Umbilical cord (tissue), 2 donors: Measurements from ENCODE around the gene TLCD1. TPM values are rescaled to one million over a fixed set of nuclear protein-coding genes. Genes with fewer than 3 reads are reported as not detected.
A peak's percentile ranks its signal among the peaks of the same experiment; 100 is the strongest.

ENCODE experiments used
- DNase-seq: peaks from one replicate; pipeline ENCODE4 v3.0.0-alpha.2; 2015; ENCODE audit warnings: low spot score
- total RNA-seq: library from RNA; depleted of rRNA; stranded (reverse); fragments of >200 nt; gene quantifications from one replicate; pipeline ENCODE4 v1.2.3, GENCODE V29; 2014; ENCODE audit warnings: low replicate concordance; ENCODE audit not compliant: insufficient read depth

The TLCD1 gene
- total RNA-seq, 1 donor from 2014 or later, result 5.1 TPM

GRCh38 chr17:28712705-28713415 is 13.2 kb downstream of the TLCD1 start:
- DNase-seq, result no peak

GRCh38 chr17:28712032-28712704 is 13.9 kb downstream of the TLCD1 start:
- DNase-seq, result peak; percentile 56

GRCh38 chr17:28711723-28712031 is 14.4 kb downstream of the TLCD1 start, which contains the start of gene PROCA1:
PROCA1 (minus strand) TSS chr17:28711888; CDS start chr17:28711660, 228 bp downstream.
- no peak for DNase-seq

DNA sequence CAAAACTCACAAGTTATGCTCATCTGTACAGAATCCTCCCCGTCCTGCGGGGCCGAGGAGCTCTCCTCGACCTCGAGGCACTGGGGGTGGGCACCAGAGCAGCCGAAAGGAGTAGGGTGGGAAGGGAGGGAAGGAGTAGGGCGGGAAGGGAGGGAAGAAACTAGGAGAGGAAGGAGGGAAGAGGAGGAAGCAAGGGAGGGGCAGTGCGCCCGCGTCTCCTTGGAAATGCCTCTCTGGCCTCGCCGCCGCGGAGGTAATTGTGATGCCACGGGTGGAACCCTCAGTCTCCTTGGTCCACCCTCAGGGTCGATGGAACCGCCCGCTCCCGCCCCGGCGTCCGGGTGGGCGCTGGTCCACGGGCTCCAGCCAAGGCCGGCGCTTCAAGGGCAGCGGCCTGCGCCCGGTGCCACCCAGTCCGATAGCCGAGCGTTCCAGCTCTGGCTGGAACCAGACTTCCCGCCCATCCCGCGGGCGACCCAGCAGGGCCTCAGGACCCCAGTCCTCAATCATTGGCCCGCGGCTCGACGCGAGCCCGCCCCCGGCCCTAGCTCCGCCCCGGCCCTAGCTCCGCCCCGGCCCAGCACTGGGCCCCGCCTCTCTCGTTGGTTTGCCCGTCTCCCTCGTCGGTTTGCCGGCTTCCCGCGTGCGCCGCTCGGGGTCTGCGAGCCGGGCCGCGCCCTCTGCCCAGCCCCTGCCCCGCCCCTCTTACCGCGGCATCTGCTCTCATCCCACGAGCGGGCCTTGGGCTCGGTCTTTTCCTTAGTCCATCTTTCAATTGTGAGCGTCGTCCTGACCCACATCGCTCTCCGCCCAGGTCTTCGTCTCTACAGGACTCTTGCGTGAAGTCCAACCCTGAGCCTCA is 14.9 kb downstream of the TLCD1 start:
- peak; percentile 96 for DNase-seq

DNA sequence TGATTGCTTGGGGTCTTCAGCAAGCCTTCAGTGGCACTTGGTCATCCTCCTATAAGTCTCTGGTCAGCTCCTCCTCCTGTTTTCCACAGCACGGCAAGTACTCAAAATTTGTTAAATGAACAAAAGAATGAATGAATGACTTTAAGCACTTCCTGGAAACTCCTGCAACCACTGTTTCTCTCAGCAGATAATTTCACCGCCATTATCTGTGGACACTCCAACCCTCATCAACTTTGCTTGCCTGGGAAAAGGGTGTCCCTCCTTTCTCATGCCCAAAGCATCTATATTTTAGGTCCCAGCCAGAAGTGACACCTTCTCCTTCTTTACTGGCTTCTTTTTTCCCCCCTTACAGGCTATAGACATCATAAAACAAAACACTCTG is 18.7 kb downstream of the TLCD1 start:
- no peak for DNase-seq

- no peak for DNase-seq
These were observed 19.3 kb downstream of the TLCD1 start for GRCh38 chr17:28706471-28707338.

GRCh38 chr17:28705728-28706334 is 20.2 kb downstream of the TLCD1 start:
- DNase-seq, result no peak

GRCh38 chr17:28705074-28705659 is 20.9 kb downstream of the TLCD1 start:
- no peak for DNase-seq

- no peak for DNase-seq
These were observed 21.7 kb downstream of the TLCD1 start for GRCh38 chr17:28704219-28704858.

- no peak for DNase-seq
These were observed 22.3 kb downstream of the TLCD1 start for GRCh38 chr17:28703552-28704218.

- no peak for DNase-seq
These were observed 23.3 kb downstream of the TLCD1 start for GRCh38 chr17:28702752-28703150.

DNA sequence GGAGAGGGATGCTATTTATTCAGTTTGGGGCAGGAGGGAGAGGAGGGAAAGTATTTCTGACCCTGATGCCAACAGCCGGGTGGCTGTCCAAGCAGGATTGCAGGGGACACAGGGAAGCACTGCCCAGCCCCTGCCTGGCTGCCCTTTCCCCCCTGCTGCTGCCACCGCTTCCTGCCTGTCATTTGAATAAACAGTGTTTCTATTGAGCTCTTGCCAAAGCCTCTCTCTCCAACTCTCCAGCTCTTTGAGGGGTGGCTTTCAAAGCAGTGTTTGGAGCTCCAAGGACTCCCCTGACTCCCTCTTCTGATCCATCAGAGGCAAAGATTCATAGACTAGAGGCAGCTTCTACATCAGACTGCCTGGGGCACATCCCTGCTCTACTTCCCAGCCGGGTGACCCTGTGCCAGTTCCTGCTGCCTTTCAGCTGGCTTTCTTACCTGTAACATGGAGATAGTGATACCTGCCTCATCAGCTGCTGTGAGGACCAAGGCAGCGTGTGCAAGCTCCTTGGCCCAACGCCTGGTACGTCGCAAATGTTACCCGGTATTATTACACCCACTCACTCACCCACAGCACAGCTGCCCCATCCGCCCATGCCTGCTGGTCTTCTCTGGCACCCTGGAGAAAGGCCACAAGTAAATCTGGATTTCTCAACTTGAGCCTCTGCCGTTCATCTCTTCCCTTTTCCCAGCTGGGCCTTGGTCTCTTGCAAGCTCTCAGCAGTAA is 23.8 kb downstream of the TLCD1 start:
- no peak for DNase-seq

DNA sequence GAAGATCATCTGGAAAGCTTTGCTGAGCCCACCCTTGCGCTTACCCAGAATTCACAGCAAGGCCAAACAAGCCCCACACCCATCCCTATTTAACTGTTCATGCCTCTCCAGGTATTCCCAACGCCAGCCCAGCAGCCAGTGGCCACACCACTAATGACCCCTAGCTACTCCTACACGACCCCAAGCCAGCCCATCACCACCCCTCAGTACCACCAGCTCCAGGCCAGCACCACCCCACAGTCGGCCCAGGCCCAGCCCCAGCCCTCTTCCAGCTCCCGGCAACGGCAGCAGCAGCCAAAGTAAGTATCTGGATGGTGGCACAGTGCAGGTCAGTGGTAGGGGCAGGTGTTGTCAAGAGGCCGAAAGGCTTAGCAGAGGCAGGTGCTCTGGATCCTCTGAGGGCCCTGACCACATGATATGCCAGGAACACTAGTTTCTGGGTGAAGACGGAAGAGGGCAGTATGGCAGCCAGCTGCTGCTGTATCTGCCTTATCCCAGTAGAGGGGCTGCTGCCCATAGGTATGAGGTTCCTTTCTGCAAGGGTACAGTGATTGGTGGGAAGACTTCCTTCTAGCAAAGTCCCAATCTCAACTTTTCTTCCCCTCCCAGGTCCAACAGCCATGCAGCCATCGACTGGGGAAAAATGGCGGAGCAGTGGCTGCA is 25.1 kb downstream of the TLCD1 start:
- no peak for DNase-seq

- no peak for DNase-seq
These were observed 25.8 kb downstream of the TLCD1 start for GRCh38 chr17:28700278-28700677.

DNA sequence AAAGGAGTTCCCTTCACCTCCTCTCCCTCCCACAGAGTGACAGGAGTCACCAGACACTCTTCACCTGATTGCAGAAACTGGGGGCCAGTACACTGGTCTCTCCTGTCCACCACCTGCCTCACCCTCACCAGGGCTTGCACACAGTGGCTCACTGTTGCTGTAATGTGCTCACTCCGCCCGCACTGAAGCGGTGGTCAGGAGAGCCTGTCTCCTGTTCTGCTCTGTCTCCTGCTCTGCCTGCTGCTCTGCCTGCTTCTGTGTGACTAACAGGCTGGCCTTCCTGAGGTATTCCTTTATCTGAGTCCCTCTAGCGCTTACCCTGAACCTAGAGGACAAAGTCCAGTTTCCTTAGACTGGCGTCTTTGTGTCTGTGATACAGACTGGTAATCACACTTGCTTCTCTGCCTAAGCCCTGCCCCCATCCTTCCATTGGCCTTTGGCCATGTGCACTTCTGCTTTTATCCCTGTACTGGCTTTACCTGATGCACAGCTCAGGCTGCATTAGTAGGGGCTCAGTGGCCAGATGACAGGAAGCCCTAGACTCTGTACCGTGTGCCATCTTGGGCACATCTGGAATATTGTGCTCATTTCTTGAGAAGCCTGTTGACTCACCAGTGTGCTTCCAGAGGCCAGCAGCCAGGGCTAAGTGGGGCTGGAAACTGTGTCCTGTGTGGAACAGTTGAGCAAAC is 27.6 kb downstream of the TLCD1 start:
- DNase-seq, result no peak

DNA sequence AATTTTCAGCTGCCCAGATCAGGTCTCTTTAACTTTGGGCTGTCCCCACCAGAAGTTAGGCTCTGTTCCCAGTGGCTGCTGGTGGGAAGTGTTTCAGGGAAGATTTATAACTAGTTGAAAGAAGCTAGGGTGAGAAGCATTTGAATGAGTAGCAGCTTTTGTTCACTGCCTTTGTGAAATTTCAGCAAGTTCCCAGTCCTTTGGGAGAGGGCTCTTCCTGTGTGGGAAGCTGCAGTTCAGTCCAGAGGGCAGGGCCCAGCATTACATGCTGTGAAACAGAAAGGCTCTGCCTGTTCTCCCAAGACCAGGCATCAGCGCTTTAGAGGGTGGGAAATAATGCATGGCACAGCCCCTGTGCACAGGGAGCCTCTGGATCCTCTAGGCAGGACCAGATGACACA is 32.2 kb downstream of the TLCD1 start:
- no peak for DNase-seq

- no peak for DNase-seq
These were observed 37.0 kb downstream of the TLCD1 start for GRCh38 chr17:28689011-28689410.

GRCh38 chr17:28688481-28688880 is 37.6 kb downstream of the TLCD1 start:
- DNase-seq, result no peak
